Measurements from ENCODE around the gene MBL2. TPM values are rescaled to one million over a fixed set of nuclear protein-coding genes. Genes with fewer than 3 reads are reported as not detected.

The MBL2 gene
- total and polyA plus RNA-seq, 4 donors, result 36.2 to 222 (median 105) TPM

DNA sequence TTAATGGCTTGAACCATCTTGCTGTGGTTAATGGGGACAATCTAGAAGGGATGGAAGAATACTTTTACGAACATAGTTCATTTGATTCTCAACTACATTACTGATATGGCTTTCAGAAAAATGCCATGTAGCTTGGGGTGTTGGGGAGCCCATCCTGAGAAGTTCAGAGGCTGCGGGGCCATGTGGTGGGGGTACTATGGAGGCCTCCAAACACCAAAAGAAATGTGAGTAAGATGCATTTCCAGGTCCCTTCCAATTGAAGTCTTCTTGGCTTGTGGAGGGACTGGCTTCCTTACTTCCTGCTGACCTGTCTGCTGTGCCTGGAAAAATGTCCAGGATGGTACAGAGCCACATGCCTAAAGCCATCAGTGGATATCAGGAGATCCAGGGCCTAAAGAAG, 1.6 kb upstream of the MBL2 start:
- H3K4me1 ChIP-seq (ENCODE audit: control insufficient read depth in 4 of 4, insufficient read depth in 4 of 4, low read length in 3 of 4), result peaks cover 12 to 74% (median 57%) of the 10 kb centered on the region in 4 donors
- WGBS, result 81% methylated on average over 2 of the region's 2 CpGs
- no peak for DNase-seq (ENCODE audit: low spot score)
- TF ChIP-seq RAD21 (IDR thresholded peaks at IDR 0.05) (no peak), EGR1 (IDR thresholded peaks at IDR 0.05; ENCODE audit: low read depth in 2 of 2) (no peak), HNF4G (IDR thresholded peaks at IDR 0.05) (no peak), GABPA (IDR thresholded peaks at IDR 0.05 in 1 of 2, conservative IDR thresholded peaks at IDR 0.05 in 1 of 2) (no peak), YY1 (IDR thresholded peaks at IDR 0.05) (no peak), FOXA1 (IDR thresholded peaks at IDR 0.05) (no peak), CTCF (IDR thresholded peaks at IDR 0.05; ENCODE audit: low read depth, low read length, missing input control) (no peak), HNF4A (conservative IDR thresholded peaks at IDR 0.05) (no peak), NR2F2 (IDR thresholded peaks at IDR 0.05) (no peak)
- TF ChIP-seq, protein P1, sequence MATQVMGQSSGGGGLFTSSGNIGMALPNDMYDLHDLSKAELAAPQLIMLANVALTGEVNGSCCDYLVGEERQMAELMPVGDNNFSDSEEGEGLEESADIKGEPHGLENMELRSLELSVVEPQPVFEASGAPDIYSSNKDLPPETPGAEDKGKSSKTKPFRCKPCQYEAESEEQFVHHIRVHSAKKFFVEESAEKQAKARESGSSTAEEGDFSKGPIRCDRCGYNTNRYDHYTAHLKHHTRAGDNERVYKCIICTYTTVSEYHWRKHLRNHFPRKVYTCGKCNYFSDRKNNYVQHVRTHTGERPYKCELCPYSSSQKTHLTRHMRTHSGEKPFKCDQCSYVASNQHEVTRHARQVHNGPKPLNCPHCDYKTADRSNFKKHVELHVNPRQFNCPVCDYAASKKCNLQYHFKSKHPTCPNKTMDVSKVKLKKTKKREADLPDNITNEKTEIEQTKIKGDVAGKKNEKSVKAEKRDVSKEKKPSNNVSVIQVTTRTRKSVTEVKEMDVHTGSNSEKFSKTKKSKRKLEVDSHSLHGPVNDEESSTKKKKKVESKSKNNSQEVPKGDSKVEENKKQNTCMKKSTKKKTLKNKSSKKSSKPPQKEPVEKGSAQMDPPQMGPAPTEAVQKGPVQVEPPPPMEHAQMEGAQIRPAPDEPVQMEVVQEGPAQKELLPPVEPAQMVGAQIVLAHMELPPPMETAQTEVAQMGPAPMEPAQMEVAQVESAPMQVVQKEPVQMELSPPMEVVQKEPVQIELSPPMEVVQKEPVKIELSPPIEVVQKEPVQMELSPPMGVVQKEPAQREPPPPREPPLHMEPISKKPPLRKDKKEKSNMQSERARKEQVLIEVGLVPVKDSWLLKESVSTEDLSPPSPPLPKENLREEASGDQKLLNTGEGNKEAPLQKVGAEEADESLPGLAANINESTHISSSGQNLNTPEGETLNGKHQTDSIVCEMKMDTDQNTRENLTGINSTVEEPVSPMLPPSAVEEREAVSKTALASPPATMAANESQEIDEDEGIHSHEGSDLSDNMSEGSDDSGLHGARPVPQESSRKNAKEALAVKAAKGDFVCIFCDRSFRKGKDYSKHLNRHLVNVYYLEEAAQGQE (IDR thresholded peaks at IDR 0.05), result no peak
- H3K27me3 ChIP-seq (ENCODE audit: control insufficient read depth in 4 of 4, insufficient read depth in 4 of 4, low read length in 3 of 4), result no peaks in the 10 kb centered on the region
- peak overlapping the region in 1 of 3 donors; percentile 18 for H3K4me3 ChIP-seq (ENCODE audit: low read depth in 1 of 3, low read length in 3 of 3)
- H3K9ac ChIP-seq (ENCODE audit: low read depth in 1 of 2, low read length in 2 of 2), result no peak overlapping the region
- no peaks in the 10 kb centered on the region for H3K36me3 ChIP-seq (ENCODE audit: control insufficient read depth in 4 of 4, insufficient read depth in 3 of 4, low read depth in 1 of 4, low read length in 3 of 4)
- peak overlapping the region; percentile 63 to 75 for H3K27ac ChIP-seq (ENCODE audit: low read depth in 1 of 2, low read length in 2 of 2)
- no peaks in the 10 kb centered on the region for H3K9me3 ChIP-seq (ENCODE audit: control insufficient read depth in 4 of 4, low read length in 3 of 4)

GRCh38 chr10:52771534-52772445, 794 bp downstream of the MBL2 start:
- Histone ChIP-seq H3K4me3 (ENCODE audit: low read depth in 1 of 3, low read length in 3 of 3) (peak overlapping the region; percentile 47 to 62 (median 54)), H3K27me3 (ENCODE audit: control insufficient read depth in 4 of 4, insufficient read depth in 4 of 4, low read length in 3 of 4) (no peaks in the 10 kb centered on the region), H3K36me3 (ENCODE audit: control insufficient read depth in 4 of 4, insufficient read depth in 3 of 4, low read depth in 1 of 4, low read length in 3 of 4) (no peaks in the 10 kb centered on the region), H3K9me3 (ENCODE audit: control insufficient read depth in 4 of 4, low read length in 3 of 4) (no peaks in the 10 kb centered on the region), H3K9ac (ENCODE audit: low read depth in 1 of 2, low read length in 2 of 2) (peak overlapping the region; percentile 50 to 57), H3K4me1 (ENCODE audit: control insufficient read depth in 4 of 4, insufficient read depth in 4 of 4, low read length in 3 of 4) (peaks cover 12 to 84% (median 63%) of the 10 kb centered on the region in 4 donors), H3K27ac (ENCODE audit: low read depth in 1 of 2, low read length in 2 of 2) (peak overlapping the region; percentile 59 to 77)
- 32% methylated on average over 8 of the region's 8 CpGs for WGBS
- DNase-seq (ENCODE audit: low spot score), result no peak
- TF ChIP-seq, protein P1 (IDR thresholded peaks at IDR 0.05), result no peak
- TF ChIP-seq JUND (IDR thresholded peaks at IDR 0.05) (peak; percentile 43 to 80), GABPA (IDR thresholded peaks at IDR 0.05 in 1 of 2, conservative IDR thresholded peaks at IDR 0.05 in 1 of 2) (no peak), FOXA1 (IDR thresholded peaks at IDR 0.05) (peak; percentile 78), RXRA (IDR thresholded peaks at IDR 0.05) (peak; percentile 95 to 98), YY1 (IDR thresholded peaks at IDR 0.05) (peak; percentile 61), ZBTB33 (IDR thresholded peaks at IDR 0.05) (peak; percentile 57), NR2F2 (IDR thresholded peaks at IDR 0.05) (no peak), MAX (IDR thresholded peaks at IDR 0.05) (peak; percentile 61), SP1 (IDR thresholded peaks at IDR 0.05) (peak; percentile 89)
- TF ChIP-seq, protein P2, sequence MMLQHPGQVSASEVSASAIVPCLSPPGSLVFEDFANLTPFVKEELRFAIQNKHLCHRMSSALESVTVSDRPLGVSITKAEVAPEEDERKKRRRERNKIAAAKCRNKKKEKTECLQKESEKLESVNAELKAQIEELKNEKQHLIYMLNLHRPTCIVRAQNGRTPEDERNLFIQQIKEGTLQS (IDR thresholded peaks at IDR 0.05), result no peak
